Measurements from ENCODE around the gene TLE5.

TLE5 gene

DNA sequence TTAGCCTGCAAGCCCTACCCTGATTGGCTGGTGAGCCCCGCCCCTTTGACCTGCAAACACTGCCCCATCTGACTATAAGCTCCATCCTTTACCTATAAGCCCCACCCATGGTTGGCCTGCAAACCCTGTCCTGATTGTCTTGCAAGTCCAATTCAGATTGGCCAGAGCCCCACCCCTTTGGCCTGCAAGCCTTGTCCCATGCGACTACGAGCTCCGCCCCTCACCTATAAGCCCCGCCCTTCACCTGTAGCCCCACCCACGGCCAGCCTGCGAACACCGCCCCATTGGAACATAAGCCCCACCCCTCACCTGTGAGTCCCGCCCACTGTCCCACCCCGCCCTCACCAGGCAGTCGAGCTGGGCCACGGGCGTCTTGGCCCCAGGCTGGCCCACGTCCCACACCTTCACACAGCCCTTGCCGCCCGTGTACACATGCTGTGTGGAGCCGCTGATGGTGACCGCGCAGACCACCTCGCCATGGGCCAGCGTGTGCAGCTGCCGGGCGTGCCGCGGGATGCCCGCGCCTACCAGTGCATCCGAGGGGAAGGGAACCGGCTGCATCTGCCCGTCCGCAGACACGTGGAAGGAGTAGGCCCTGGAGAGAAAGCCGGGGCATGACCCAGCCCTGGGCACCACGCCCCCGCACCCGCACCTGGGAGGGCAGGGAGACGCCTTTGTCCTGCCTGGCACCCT is 56.1 kb downstream of the TLE5 start:
- no peak overlapping the region for H3K18ac ChIP-seq (ENCODE audit: low read length)
- no peak overlapping the region for H4K5ac ChIP-seq (ENCODE audit: low read length)
- H3K79me2 ChIP-seq (ENCODE audit: control insufficient read depth, insufficient read depth, low read length): no peaks in the 10 kb centered on the region
- H3K56ac ChIP-seq (ENCODE audit: low read length): no peak overlapping the region
- no peak overlapping the region for H2AK5ac ChIP-seq (ENCODE audit: low read length)
- WGBS (ENCODE audit: extremely low coverage, insufficient coverage, low lambda C conversion rate): no CpG with 5 or more reads among the region's 37 CpGs
- peak; percentile 60 for DNase-seq
- H2BK120ac ChIP-seq (ENCODE audit: low read depth, low read length): no peak overlapping the region
- H3K23ac ChIP-seq (ENCODE audit: low read length): no peak overlapping the region
- no peak overlapping the region for H2BK5ac ChIP-seq (ENCODE audit: low read length)
- H3K9ac ChIP-seq (ENCODE audit: low read length): no peak overlapping the region
- no peaks in the 10 kb centered on the region for H3K36me3 ChIP-seq (ENCODE audit: control insufficient read depth, insufficient read depth, low read length)
- no peaks in the 10 kb centered on the region for H3K27me3 ChIP-seq (ENCODE audit: insufficient read depth, low read length, poor library complexity)
- no peaks in the 10 kb centered on the region for H3K79me1 ChIP-seq (ENCODE audit: low read length)
- H4K8ac ChIP-seq (ENCODE audit: low read depth, low read length): no peak overlapping the region
- no peak overlapping the region for H3K27ac ChIP-seq (ENCODE audit: low read depth, low read length)
- H3K4ac ChIP-seq (ENCODE audit: low read depth, low read length): no peak overlapping the region
- H3K4me1 ChIP-seq (ENCODE audit: control insufficient read depth, low read depth, low read length): no peaks in the 10 kb centered on the region
- no peak overlapping the region for H3K4me2 ChIP-seq (ENCODE audit: low read length)
- H2BK15ac ChIP-seq (replicated peaks; ENCODE audit: low read depth): no peak overlapping the region
- H3K4me3 ChIP-seq (ENCODE audit: low read length): no peak overlapping the region

GRCh38 chr19:3005345-3005744 is 57.0 kb downstream of the TLE5 start:
- WGBS (ENCODE audit: extremely low coverage, insufficient coverage, low lambda C conversion rate): no CpG with 5 or more reads among the region's 18 CpGs
- no peak overlapping the region for H2BK120ac ChIP-seq (ENCODE audit: low read depth, low read length)

GRCh38 chr19:3004522-3004921 is 57.8 kb downstream of the TLE5 start:
- no peak overlapping the region for H3K18ac ChIP-seq (ENCODE audit: low read length)
- no CpG with 5 or more reads among the region's 4 CpGs for WGBS (ENCODE audit: extremely low coverage, insufficient coverage, low lambda C conversion rate)

More at GRCh38 chr19:3005345-3005744, 57.0 kb downstream of the TLE5 start:
- H4K8ac ChIP-seq (ENCODE audit: low read depth, low read length): no peak overlapping the region
- H3K4me2 ChIP-seq (ENCODE audit: low read length): no peak overlapping the region
- no peak overlapping the region for H2BK15ac ChIP-seq (replicated peaks; ENCODE audit: low read depth)
- H3K56ac ChIP-seq (ENCODE audit: low read length): no peak overlapping the region
- no peaks in the 10 kb centered on the region for H3K79me1 ChIP-seq (ENCODE audit: low read length)
- H3K4me3 ChIP-seq (ENCODE audit: low read length): no peak overlapping the region
- no peaks in the 10 kb centered on the region for H3K27me3 ChIP-seq (ENCODE audit: insufficient read depth, low read length, poor library complexity)
- H2BK5ac ChIP-seq (ENCODE audit: low read length): no peak overlapping the region
- no peak overlapping the region for H3K9ac ChIP-seq (ENCODE audit: low read length)
- H3K27ac ChIP-seq (ENCODE audit: low read depth, low read length): no peak overlapping the region
- H2AK5ac ChIP-seq (ENCODE audit: low read length): no peak overlapping the region
- no peaks in the 10 kb centered on the region for H3K4me1 ChIP-seq (ENCODE audit: control insufficient read depth, low read depth, low read length)
- H3K79me2 ChIP-seq (ENCODE audit: control insufficient read depth, insufficient read depth, low read length): no peaks in the 10 kb centered on the region
- H3K23ac ChIP-seq (ENCODE audit: low read length): no peak overlapping the region
- H4K5ac ChIP-seq (ENCODE audit: low read length): no peak overlapping the region
- H3K36me3 ChIP-seq (ENCODE audit: control insufficient read depth, insufficient read depth, low read length): no peaks in the 10 kb centered on the region
- DNase-seq: no peak
- no peak overlapping the region for H3K4ac ChIP-seq (ENCODE audit: low read depth, low read length)
- H3K18ac ChIP-seq (ENCODE audit: low read length): no peak overlapping the region

GRCh38 chr19:3003046-3003445 is 59.2 kb downstream of the TLE5 start:
- no peaks in the 10 kb centered on the region for H3K36me3 ChIP-seq (ENCODE audit: control insufficient read depth, insufficient read depth, low read length)
- WGBS (ENCODE audit: extremely low coverage, insufficient coverage, low lambda C conversion rate): no CpG with 5 or more reads among the region's 7 CpGs
- H3K4me3 ChIP-seq (ENCODE audit: low read length): no peak overlapping the region
- H2AK5ac ChIP-seq (ENCODE audit: low read length): no peak overlapping the region
- H3K18ac ChIP-seq (ENCODE audit: low read length): no peak overlapping the region
- H3K4me2 ChIP-seq (ENCODE audit: low read length): no peak overlapping the region
- no peaks in the 10 kb centered on the region for H3K79me1 ChIP-seq (ENCODE audit: low read length)
- H3K56ac ChIP-seq (ENCODE audit: low read length): no peak overlapping the region
- H2BK120ac ChIP-seq (ENCODE audit: low read depth, low read length): no peak overlapping the region
- no peak overlapping the region for H2BK5ac ChIP-seq (ENCODE audit: low read length)
- DNase-seq: no peak
- H3K4me1 ChIP-seq (ENCODE audit: control insufficient read depth, low read depth, low read length): no peaks in the 10 kb centered on the region
- no peak overlapping the region for H3K23ac ChIP-seq (ENCODE audit: low read length)
- no peak overlapping the region for H3K27ac ChIP-seq (ENCODE audit: low read depth, low read length)
- H3K79me2 ChIP-seq (ENCODE audit: control insufficient read depth, insufficient read depth, low read length): no peaks in the 10 kb centered on the region
- no peak overlapping the region for H4K5ac ChIP-seq (ENCODE audit: low read length)
- H2BK15ac ChIP-seq (replicated peaks; ENCODE audit: low read depth): no peak overlapping the region
- H3K9ac ChIP-seq (ENCODE audit: low read length): no peak overlapping the region
- no peak overlapping the region for H4K8ac ChIP-seq (ENCODE audit: low read depth, low read length)
- no peaks in the 10 kb centered on the region for H3K27me3 ChIP-seq (ENCODE audit: insufficient read depth, low read length, poor library complexity)
- H3K4ac ChIP-seq (ENCODE audit: low read depth, low read length): no peak overlapping the region

More at GRCh38 chr19:3004522-3004921, 57.8 kb downstream of the TLE5 start:
- H3K79me2 ChIP-seq (ENCODE audit: control insufficient read depth, insufficient read depth, low read length): no peaks in the 10 kb centered on the region
- H2BK15ac ChIP-seq (replicated peaks; ENCODE audit: low read depth): no peak overlapping the region
- no peak overlapping the region for H3K23ac ChIP-seq (ENCODE audit: low read length)
- no peak overlapping the region for H3K9ac ChIP-seq (ENCODE audit: low read length)
- no peak overlapping the region for H2AK5ac ChIP-seq (ENCODE audit: low read length)
- no peak overlapping the region for H3K4me2 ChIP-seq (ENCODE audit: low read length)
- no peaks in the 10 kb centered on the region for H3K27me3 ChIP-seq (ENCODE audit: insufficient read depth, low read length, poor library complexity)
- no peaks in the 10 kb centered on the region for H3K36me3 ChIP-seq (ENCODE audit: control insufficient read depth, insufficient read depth, low read length)
- no peak for DNase-seq
- H3K79me1 ChIP-seq (ENCODE audit: low read length): no peaks in the 10 kb centered on the region
- no peak overlapping the region for H4K8ac ChIP-seq (ENCODE audit: low read depth, low read length)
- no peak overlapping the region for H3K27ac ChIP-seq (ENCODE audit: low read depth, low read length)
- no peak overlapping the region for H2BK120ac ChIP-seq (ENCODE audit: low read depth, low read length)
- no peak overlapping the region for H3K4me3 ChIP-seq (ENCODE audit: low read length)
- H2BK5ac ChIP-seq (ENCODE audit: low read length): no peak overlapping the region
- H3K4ac ChIP-seq (ENCODE audit: low read depth, low read length): no peak overlapping the region
- H3K56ac ChIP-seq (ENCODE audit: low read length): no peak overlapping the region
- no peak overlapping the region for H4K5ac ChIP-seq (ENCODE audit: low read length)
- no peaks in the 10 kb centered on the region for H3K4me1 ChIP-seq (ENCODE audit: control insufficient read depth, low read depth, low read length)
